GM12892 (cell line): Measurements from ENCODE around the gene COL13A1.

Experiments used
- POLR2A ChIP-seq: IDR thresholded peaks from 2 replicates; pipeline ENCODE4 v1.6.1; 2011; ENCODE audit warnings: low read depth, low read length, control low read depth
- POLR2AphosphoS5 ChIP-seq: IDR thresholded peaks from 2 replicates; pipeline ENCODE4 v1.6.1; 2011; ENCODE audit warnings: low read depth, low read length, control low read depth
- TAF1 ChIP-seq: IDR thresholded peaks from 2 replicates; pipeline ENCODE4 v1.6.1; 2011; ENCODE audit warnings: low read depth, mild to moderate bottlenecking, control low read depth, low read length, borderline replicate concordance

GRCh38 chr10:69898941-69899340, 97.2 kb downstream of the COL13A1 start:
- no peak for TF ChIP-seq POLR2AphosphoS5
- no peak for TF ChIP-seq POLR2A
- TF ChIP-seq TAF1, result no peak
